ENCODE results near the gene OR2AK2. TPM values are rescaled to one million over a fixed set of nuclear protein-coding genes. Genes with fewer than 3 reads are reported as not detected.

OR2AK2 gene
- total and polyA plus RNA-seq, 2 experiments from 2014 or later: 0.35 TPM; not detected in 1

DNA sequence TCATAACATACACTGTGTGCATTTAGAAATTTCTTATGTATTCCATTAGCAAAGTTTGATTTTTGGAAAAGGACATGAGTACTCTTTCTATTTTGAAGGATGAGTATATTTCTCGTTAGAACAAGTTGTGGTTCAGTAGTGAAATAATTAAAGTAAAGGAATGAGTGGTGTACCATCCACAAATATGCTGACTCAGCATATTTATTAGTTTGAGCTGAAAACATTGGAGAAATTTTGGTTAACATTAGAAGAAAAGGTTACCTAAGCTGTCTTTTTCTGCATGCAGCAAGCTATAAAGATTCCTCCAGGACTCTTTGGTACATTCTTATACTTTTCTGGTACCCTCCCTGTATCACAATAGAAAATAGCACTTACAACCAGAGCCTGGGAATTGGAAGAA, 42.7 kb downstream of the OR2AK2 start:
- Histone ChIP-seq H3K36me3 (ENCODE audit: insufficient read depth) (no peaks in the 10 kb centered on the region), H2AFZ (no peak overlapping the region), H3K27ac (ENCODE audit: low read depth) (no peak overlapping the region), H3K4me3 (no peak overlapping the region), H3K9me2 (ENCODE audit: insufficient read depth) (no peaks in the 10 kb centered on the region), H3K79me2 (replicated peaks; ENCODE audit: insufficient read depth) (no peaks in the 10 kb centered on the region), H3K27me3 (ENCODE audit: insufficient read depth) (no peaks in the 10 kb centered on the region), H3K4me1 (ENCODE audit: insufficient read depth) (no peaks in the 10 kb centered on the region), H4K20me1 (replicated peaks; ENCODE audit: insufficient read depth) (no peaks in the 10 kb centered on the region), H3K4me2 (no peak overlapping the region), H3F3A (replicated peaks; ENCODE audit: low read depth) (no peaks in the 10 kb centered on the region)
- TF ChIP-seq ZNF331 (CRISPR knock-in tag; IDR thresholded peaks at IDR 0.05; ENCODE audit: low read depth) (no peak), JUNB (IDR thresholded peaks at IDR 0.05; ENCODE audit: unreplicated experiment) (no peak), STAT1 (IDR thresholded peaks at IDR 0.05; ENCODE audit: unreplicated experiment) (no peak), CREB1 (CRISPR knock-in tag; IDR thresholded peaks at IDR 0.05; ENCODE audit: low read depth) (no peak), EZH2phosphoT487 (IDR thresholded peaks at IDR 0.05; ENCODE audit: unreplicated experiment) (no peak)
- TF ChIP-seq, protein P1, sequence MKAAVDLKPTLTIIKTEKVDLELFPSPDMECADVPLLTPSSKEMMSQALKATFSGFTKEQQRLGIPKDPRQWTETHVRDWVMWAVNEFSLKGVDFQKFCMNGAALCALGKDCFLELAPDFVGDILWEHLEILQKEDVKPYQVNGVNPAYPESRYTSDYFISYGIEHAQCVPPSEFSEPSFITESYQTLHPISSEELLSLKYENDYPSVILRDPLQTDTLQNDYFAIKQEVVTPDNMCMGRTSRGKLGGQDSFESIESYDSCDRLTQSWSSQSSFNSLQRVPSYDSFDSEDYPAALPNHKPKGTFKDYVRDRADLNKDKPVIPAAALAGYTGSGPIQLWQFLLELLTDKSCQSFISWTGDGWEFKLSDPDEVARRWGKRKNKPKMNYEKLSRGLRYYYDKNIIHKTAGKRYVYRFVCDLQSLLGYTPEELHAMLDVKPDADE (IDR thresholded peaks at IDR 0.05): no peak
- TF ChIP-seq, protein P2, sequence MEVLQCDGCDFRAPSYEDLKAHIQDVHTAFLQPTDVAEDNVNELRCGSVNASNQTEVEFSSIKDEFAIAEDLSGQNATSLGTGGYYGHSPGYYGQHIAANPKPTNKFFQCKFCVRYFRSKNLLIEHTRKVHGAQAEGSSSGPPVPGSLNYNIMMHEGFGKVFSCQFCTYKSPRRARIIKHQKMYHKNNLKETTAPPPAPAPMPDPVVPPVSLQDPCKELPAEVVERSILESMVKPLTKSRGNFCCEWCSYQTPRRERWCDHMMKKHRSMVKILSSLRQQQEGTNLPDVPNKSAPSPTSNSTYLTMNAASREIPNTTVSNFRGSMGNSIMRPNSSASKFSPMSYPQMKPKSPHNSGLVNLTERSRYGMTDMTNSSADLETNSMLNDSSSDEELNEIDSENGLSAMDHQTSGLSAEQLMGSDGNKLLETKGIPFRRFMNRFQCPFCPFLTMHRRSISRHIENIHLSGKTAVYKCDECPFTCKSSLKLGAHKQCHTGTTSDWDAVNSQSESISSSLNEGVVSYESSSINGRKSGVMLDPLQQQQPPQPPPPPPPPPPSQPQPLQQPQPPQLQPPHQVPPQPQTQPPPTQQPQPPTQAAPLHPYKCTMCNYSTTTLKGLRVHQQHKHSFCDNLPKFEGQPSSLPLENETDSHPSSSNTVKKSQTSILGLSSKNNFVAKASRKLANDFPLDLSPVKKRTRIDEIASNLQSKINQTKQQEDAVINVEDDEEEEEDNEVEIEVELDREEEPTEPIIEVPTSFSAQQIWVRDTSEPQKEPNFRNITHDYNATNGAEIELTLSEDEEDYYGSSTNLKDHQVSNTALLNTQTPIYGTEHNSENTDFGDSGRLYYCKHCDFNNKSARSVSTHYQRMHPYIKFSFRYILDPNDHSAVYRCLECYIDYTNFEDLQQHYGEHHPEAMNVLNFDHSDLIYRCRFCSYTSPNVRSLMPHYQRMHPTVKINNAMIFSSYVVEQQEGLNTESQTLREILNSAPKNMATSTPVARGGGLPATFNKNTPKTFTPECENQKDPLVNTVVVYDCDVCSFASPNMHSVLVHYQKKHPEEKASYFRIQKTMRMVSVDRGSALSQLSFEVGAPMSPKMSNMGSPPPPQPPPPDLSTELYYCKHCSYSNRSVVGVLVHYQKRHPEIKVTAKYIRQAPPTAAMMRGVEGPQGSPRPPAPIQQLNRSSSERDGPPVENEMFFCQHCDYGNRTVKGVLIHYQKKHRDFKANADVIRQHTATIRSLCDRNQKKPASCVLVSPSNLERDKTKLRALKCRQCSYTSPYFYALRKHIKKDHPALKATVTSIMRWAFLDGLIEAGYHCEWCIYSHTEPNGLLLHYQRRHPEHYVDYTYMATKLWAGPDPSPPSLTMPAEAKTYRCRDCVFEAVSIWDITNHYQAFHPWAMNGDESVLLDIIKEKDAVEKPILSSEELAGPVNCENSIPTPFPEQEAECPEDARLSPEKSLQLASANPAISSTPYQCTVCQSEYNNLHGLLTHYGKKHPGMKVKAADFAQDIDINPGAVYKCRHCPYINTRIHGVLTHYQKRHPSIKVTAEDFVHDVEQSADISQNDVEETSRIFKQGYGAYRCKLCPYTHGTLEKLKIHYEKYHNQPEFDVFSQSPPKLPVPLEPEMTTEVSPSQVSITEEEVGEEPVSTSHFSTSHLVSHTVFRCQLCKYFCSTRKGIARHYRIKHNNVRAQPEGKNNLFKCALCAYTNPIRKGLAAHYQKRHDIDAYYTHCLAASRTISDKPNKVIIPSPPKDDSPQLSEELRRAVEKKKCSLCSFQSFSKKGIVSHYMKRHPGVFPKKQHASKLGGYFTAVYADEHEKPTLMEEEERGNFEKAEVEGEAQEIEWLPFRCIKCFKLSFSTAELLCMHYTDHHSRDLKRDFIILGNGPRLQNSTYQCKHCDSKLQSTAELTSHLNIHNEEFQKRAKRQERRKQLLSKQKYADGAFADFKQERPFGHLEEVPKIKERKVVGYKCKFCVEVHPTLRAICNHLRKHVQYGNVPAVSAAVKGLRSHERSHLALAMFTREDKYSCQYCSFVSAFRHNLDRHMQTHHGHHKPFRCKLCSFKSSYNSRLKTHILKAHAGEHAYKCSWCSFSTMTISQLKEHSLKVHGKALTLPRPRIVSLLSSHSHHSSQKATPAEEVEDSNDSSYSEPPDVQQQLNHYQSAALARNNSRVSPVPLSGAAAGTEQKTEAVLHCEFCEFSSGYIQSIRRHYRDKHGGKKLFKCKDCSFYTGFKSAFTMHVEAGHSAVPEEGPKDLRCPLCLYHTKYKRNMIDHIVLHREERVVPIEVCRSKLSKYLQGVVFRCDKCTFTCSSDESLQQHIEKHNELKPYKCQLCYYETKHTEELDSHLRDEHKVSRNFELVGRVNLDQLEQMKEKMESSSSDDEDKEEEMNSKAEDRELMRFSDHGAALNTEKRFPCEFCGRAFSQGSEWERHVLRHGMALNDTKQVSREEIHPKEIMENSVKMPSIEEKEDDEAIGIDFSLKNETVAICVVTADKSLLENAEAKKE (CRISPR knock-in tag; IDR thresholded peaks at IDR 0.05): no peak
- TF ChIP-seq, protein P3, sequence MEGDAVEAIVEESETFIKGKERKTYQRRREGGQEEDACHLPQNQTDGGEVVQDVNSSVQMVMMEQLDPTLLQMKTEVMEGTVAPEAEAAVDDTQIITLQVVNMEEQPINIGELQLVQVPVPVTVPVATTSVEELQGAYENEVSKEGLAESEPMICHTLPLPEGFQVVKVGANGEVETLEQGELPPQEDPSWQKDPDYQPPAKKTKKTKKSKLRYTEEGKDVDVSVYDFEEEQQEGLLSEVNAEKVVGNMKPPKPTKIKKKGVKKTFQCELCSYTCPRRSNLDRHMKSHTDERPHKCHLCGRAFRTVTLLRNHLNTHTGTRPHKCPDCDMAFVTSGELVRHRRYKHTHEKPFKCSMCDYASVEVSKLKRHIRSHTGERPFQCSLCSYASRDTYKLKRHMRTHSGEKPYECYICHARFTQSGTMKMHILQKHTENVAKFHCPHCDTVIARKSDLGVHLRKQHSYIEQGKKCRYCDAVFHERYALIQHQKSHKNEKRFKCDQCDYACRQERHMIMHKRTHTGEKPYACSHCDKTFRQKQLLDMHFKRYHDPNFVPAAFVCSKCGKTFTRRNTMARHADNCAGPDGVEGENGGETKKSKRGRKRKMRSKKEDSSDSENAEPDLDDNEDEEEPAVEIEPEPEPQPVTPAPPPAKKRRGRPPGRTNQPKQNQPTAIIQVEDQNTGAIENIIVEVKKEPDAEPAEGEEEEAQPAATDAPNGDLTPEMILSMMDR (conservative IDR thresholded peaks at IDR 0.05; ENCODE audit: low read depth in 2 of 2): no peak
- no peaks in the 10 kb centered on the region for H3K27me3 Mint-ChIP-seq (ENCODE audit: insufficient read depth, low read depth, poor library complexity)
- no peak for DNase-seq (ENCODE audit: low spot score)
- no peaks in the 10 kb centered on the region for H3K4me1 Mint-ChIP-seq
- H3K9me3 Mint-ChIP-seq: peaks cover 91% of the 10 kb centered on the region
- no peak overlapping the region for H3K27ac Mint-ChIP-seq
- no peak for ATAC-seq
- H3K4me3 Mint-ChIP-seq: no peak overlapping the region
- H3K36me3 Mint-ChIP-seq (ENCODE audit: low read depth): peaks cover 25% of the 10 kb centered on the region
